Mammary epithelial cell (primary cell): Measurements from ENCODE around the gene PTPN20.
"Not testable (repeated sequence)": the region's sequence is repeated elsewhere in the genome, so short reads cannot be mapped to it uniquely, and the experiment has no call there.

Experiments
- CTCF ChIP-seq, 2 donors: IDR thresholded peaks in 1 of 2; conservative IDR thresholded peaks in 1 of 2; 2 replicates each; pipeline ENCODE4 v1.5.1; 2011 to 2012; ENCODE audit warnings: inconsistent platforms in 2 of 2, low read length in 2 of 2, mild to moderate bottlenecking in 2 of 2, control low read depth in 1 of 2, low read depth in 1 of 2; ENCODE audit not compliant: insufficient read depth in 1 of 2; ENCODE audit errors: extremely low read depth in 1 of 2
- EZH2 ChIP-seq: IDR thresholded peaks from 2 replicates; pipeline ENCODE4 v1.6.1; 2012; ENCODE audit warnings: low read length, inconsistent platforms, borderline replicate concordance

GRCh38 chr10:46907185-46908117 is 3.8 kb upstream of the PTPN20 start:
- not testable (repeated sequence) for TF ChIP-seq CTCF (conservative IDR thresholded peaks at IDR 0.05 in 1 of 2, IDR thresholded peaks at IDR 0.05 in 1 of 2; ENCODE audit: extremely low read depth in 1 of 2, insufficient read depth in 1 of 2, low read depth in 1 of 2, low read length in 2 of 2); EZH2
